K562 (cell line): Measurements from ENCODE around the gene DRC1. TPM values are rescaled to one million over a fixed set of nuclear protein-coding genes. Genes with fewer than 3 reads are reported as not detected.

Source experiments
- BMI1 ChIP-seq: fragments of 150-350 bp; IDR thresholded peaks from 2 replicates; pipeline ENCODE4 v1.6.1; 2014; ENCODE audit warnings: low read length
- CSDE1 ChIP-seq, 2 experiments: fragments of 450-650 bp; IDR thresholded peaks; 2 replicates each; pipeline ENCODE4 v1.6.1; 2016; ENCODE audit warnings: mild to moderate bottlenecking in 1 of 2
- ELF1 ChIP-seq: fragments of 200-800 bp; sonication (Bioruptor generic); IDR thresholded peaks from 2 replicates; pipeline ENCODE4 v1.6.1; 2016; ENCODE audit warnings: missing genetic modification characterization, missing compliant biosample characterization
- ESRRA ChIP-seq: fragments of 450-650 bp; IDR thresholded peaks from 2 replicates; pipeline ENCODE4 v1.6.1; 2014; ENCODE audit warnings: low read depth, mild to moderate bottlenecking, moderate library complexity, borderline replicate concordance
- FIP1L1 ChIP-seq: fragments of 200-400 bp; formaldehyde crosslinking; IDR thresholded peaks from 2 replicates; pipeline ENCODE4 v1.6.1; 2018; ENCODE audit warnings: mild to moderate bottlenecking, low read depth, low read length; ENCODE audit not compliant: poor library complexity, severe bottlenecking
- GABPB1 ChIP-seq: sonication (generic); formaldehyde crosslinking; IDR thresholded peaks from 2 replicates; pipeline ENCODE4 v1.8.0; 2022; ENCODE audit warnings: mild to moderate bottlenecking, missing genetic modification reagents
- KDM5B ChIP-seq: fragments of 200-600 bp; sonication (generic); IDR thresholded peaks from 2 replicates; pipeline ENCODE4 v1.6.1; 2012; ENCODE audit warnings: low read depth, mild to moderate bottlenecking, moderate library complexity, low read length, control low read depth, inconsistent platforms; ENCODE audit not compliant: insufficient replicate concordance
- NBN ChIP-seq: fragments of 450-650 bp; IDR thresholded peaks from 2 replicates; pipeline ENCODE4 v1.6.1; 2016; ENCODE audit warnings: low read depth, mild to moderate bottlenecking
- RBFOX2 ChIP-seq: fragments of 200-400 bp; formaldehyde crosslinking; IDR thresholded peaks from 2 replicates; pipeline ENCODE4 v1.6.1; 2017; ENCODE audit warnings: low read depth, mild to moderate bottlenecking, low read length, moderate library complexity
- RBM17 ChIP-seq: fragments of 200-400 bp; formaldehyde crosslinking; IDR thresholded peaks from 2 replicates; pipeline ENCODE4 v1.6.1; 2017; ENCODE audit warnings: low read depth, mild to moderate bottlenecking, low read length, borderline replicate concordance
- SRSF9 ChIP-seq: fragments of 200-400 bp; formaldehyde crosslinking; IDR thresholded peaks from 2 replicates; pipeline ENCODE4 v1.6.1; 2017; ENCODE audit warnings: low read depth, low read length, borderline replicate concordance
- ZNF134 ChIP-seq: fragments of 250-450 bp; sonication (Bioruptor Pico); conservative IDR thresholded peaks from 2 replicates; pipeline ENCODE4 v1.4.0; 2020
- ZNF347 ChIP-seq: fragments of 450-650 bp; formaldehyde crosslinking; IDR thresholded peaks from 2 replicates; pipeline ENCODE4 v1.4.0; 2020; ENCODE audit warnings: low read depth, mild to moderate bottlenecking, moderate library complexity
- polyA plus RNA-seq, 8 experiments: library from polyadenylated mRNA; depleted of rRNA in 4 of 8; stranded (reverse) in 5 of 8; unstranded in 3 of 8; fragments of >200 nt; fragmentation: Nextera tagmentation in 2 of 8; fragmentation: Illumina TruSeq in 1 of 8; extraction: Ambion mirVana in 2 of 8; extraction: Trizol in 1 of 8; gene quantifications; 2 replicates each; pipeline versions ENCODE4 v1.2.1 to v1.2.3, GENCODE V29; 2011 to 2014; ENCODE audit warnings: inconsistent platforms in 1 of 8, missing spikeins in 1 of 8
- total RNA-seq, 7 experiments: library from RNA; depleted of rRNA in 6 of 7; stranded (reverse); fragments of >200 nt in 6 of 7; fragmentation: Illumina TruSeq in 2 of 7; extraction: Trizol in 2 of 7; gene quantifications; 2 replicates each; pipeline versions ENCODE4 v1.2.1 to v1.2.3, GENCODE V29; 2011 to 2021; ENCODE audit warnings: low replicate concordance in 1 of 7
- TF ChIP-seq, protein P1 (sequence below), 2 experiments: fragments of 450-650 bp; formaldehyde crosslinking in 1 of 2; IDR thresholded peaks; 2 replicates each; pipeline versions ENCODE4 v1.4.0 to v1.6.1; 2014 to 2020; ENCODE audit warnings: mild to moderate bottlenecking in 2 of 2, borderline replicate concordance in 1 of 2, low read depth in 1 of 2
- TF ChIP-seq, protein P2 (sequence below), 2 experiments: fragments of 450-650 bp in 1 of 2; IDR thresholded peaks; 2 replicates each; pipeline ENCODE4 v1.6.1; 2011 to 2017; ENCODE audit warnings: low read depth in 2 of 2, antibody characterized with exemption in 1 of 2, borderline replicate concordance in 1 of 2, low read length in 1 of 2, mild to moderate bottlenecking in 1 of 2, mixed read lengths in 1 of 2; ENCODE audit not compliant: control insufficient read depth in 1 of 2

The DRC1 gene
- total and polyA plus RNA-seq, 9 of the 15 experiments (the other 6 are each of a cell fraction or from before 2014, with no cell fraction given) = 0.07 to 0.10 TPM; not detected in 7

DNA sequence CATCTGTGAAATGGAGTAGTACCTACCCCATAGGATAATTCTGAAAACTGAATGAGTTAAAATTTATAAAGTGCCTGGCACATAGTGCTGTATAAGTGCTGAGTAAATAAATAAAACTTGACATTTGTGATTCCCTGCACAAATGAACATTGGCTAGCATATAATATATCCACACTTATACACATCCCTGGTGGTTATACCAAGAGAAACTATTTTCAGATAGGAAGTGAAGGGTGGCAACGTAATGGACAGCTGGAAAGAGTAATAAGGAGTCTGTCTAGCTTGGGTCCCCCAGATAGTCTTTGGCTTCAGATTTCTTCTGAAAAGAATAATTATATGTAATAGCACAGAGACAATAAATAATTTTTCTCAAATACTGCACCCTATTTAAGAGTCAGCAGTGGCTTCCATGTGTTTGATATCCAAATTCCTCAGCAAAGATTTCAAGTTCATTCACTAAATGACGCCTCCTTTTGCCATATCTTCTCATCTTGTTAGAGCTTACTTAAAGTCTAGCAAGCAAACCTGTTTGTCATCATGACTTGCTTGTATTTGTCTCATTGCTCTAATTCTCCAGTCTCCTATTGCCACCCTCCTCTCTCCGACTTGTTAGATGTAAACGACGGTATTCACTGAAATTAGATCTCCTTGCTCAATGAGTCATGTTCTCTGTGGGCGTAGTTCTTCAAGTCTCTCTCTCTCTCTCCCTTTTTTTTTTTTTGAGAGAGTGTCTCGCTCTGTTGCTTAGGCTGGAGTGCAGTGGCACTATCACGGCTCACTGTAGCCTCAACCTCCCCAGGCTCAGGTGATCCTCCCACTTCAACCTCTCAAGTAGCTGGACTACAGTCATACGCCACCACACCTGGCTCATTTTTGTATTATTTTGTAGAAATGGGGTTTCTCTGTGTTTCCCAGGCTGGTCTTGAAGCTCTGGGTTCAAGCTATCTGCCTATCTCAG, 46.4 kb upstream of the DRC1 start (continued):
- TF ChIP-seq, protein P1, sequence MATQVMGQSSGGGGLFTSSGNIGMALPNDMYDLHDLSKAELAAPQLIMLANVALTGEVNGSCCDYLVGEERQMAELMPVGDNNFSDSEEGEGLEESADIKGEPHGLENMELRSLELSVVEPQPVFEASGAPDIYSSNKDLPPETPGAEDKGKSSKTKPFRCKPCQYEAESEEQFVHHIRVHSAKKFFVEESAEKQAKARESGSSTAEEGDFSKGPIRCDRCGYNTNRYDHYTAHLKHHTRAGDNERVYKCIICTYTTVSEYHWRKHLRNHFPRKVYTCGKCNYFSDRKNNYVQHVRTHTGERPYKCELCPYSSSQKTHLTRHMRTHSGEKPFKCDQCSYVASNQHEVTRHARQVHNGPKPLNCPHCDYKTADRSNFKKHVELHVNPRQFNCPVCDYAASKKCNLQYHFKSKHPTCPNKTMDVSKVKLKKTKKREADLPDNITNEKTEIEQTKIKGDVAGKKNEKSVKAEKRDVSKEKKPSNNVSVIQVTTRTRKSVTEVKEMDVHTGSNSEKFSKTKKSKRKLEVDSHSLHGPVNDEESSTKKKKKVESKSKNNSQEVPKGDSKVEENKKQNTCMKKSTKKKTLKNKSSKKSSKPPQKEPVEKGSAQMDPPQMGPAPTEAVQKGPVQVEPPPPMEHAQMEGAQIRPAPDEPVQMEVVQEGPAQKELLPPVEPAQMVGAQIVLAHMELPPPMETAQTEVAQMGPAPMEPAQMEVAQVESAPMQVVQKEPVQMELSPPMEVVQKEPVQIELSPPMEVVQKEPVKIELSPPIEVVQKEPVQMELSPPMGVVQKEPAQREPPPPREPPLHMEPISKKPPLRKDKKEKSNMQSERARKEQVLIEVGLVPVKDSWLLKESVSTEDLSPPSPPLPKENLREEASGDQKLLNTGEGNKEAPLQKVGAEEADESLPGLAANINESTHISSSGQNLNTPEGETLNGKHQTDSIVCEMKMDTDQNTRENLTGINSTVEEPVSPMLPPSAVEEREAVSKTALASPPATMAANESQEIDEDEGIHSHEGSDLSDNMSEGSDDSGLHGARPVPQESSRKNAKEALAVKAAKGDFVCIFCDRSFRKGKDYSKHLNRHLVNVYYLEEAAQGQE (IDR thresholded peaks at IDR 0.05; ENCODE audit: borderline replicate concordance) = peak; percentile 22; the same call in 1 of the 2 replicates
- TF ChIP-seq, protein P1 (CRISPR knock-in tag; IDR thresholded peaks at IDR 0.05; ENCODE audit: low read depth) = no peak
- TF ChIP-seq ELF1 (no peak), RBFOX2 (no peak; the same call in 1 of the 2 replicates), NBN (peak; percentile 95), RBM17 (no peak), GABPB1 (CRISPR knock-in tag) (peak; percentile 29; the same call in 1 of the 2 replicates), CSDE1 (IDR thresholded peaks at IDR 0.05) (no peak), BMI1 (no peak), ESRRA (no peak), ZNF347 (no peak), FIP1L1 (no peak), KDM5B (no peak), SRSF9 (no peak), ZNF134 (no peak)
- TF ChIP-seq, protein P2, sequence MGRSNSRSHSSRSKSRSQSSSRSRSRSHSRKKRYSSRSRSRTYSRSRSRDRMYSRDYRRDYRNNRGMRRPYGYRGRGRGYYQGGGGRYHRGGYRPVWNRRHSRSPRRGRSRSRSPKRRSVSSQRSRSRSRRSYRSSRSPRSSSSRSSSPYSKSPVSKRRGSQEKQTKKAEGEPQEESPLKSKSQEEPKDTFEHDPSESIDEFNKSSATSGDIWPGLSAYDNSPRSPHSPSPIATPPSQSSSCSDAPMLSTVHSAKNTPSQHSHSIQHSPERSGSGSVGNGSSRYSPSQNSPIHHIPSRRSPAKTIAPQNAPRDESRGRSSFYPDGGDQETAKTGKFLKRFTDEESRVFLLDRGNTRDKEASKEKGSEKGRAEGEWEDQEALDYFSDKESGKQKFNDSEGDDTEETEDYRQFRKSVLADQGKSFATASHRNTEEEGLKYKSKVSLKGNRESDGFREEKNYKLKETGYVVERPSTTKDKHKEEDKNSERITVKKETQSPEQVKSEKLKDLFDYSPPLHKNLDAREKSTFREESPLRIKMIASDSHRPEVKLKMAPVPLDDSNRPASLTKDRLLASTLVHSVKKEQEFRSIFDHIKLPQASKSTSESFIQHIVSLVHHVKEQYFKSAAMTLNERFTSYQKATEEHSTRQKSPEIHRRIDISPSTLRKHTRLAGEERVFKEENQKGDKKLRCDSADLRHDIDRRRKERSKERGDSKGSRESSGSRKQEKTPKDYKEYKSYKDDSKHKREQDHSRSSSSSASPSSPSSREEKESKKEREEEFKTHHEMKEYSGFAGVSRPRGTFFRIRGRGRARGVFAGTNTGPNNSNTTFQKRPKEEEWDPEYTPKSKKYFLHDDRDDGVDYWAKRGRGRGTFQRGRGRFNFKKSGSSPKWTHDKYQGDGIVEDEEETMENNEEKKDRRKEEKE (IDR thresholded peaks at IDR 0.05; ENCODE audit: borderline replicate concordance in 1 of 2, control insufficient read depth in 1 of 2, low read depth in 2 of 2, low read length in 1 of 2) = no peak
